HG02852 (cell line): ENCODE data around the gene GID8.

Experiments used
- ATAC-seq: cut with Tn5 transposase; IDR thresholded peaks from one replicate; pipeline ENCODE4 v1.9.1; 2021; ENCODE audit warnings: mild to moderate bottlenecking, moderate library complexity; ENCODE audit not compliant: unreplicated experiment

The GID8 gene

DNA sequence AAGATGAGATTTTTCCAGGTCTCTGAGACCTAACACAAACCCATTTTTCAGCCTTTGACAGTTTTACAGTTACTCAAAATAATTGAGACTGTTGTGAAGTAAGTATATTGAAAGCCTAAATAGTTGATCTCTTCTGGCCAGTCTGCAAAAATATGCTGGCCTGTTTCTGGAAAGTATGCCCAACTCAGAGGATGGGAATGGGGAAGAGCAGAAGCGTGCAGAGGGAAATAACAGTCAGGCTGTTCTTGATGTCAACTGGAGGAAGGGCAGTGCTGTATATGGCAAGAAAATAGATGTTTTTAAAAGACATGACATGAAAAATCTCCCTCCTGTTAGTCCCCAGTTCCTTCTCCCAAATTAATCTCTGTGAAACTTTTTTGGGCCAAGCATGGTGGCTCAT, 3.8 kb downstream of the GID8 start:
- ATAC-seq, result no peak

DNA sequence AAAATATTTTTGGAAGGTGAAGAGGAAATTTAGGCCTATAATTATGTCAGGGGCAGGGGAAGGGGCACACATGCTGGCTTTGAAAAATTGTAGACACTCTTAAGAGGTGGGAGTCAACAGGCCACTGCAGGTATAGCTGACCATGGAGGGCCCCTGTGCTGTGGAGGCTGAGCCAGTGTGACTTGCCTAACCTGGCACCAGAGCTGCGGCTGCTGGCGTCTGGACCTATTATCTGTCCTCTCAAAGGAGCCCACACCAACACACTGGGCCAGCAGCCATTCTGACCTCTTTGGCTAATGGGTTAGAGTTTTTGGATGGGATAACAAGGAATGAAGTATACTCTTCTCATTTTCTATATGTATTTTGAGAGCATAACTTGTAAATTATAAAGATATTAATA, 4.5 kb downstream of the GID8 start:
- ATAC-seq, result no peak

DNA sequence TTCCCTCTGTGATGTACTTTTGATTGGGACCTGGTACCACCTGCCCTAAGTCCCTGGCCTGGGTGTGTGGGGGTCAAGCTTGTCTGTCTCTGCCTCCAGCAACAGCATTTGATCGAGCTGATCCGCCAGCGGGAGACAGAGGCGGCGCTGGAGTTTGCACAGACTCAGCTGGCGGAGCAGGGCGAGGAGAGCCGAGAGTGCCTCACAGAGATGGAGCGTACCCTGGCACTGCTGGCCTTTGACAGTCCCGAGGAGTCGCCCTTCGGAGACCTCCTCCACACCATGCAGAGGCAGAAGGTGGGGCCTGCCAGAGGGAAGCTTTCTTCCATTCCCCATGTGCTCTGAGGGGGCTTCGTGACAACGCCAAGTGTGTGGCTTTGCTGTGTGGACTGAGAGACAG, 5.4 kb downstream of the GID8 start:
- ATAC-seq, result no peak

DNA sequence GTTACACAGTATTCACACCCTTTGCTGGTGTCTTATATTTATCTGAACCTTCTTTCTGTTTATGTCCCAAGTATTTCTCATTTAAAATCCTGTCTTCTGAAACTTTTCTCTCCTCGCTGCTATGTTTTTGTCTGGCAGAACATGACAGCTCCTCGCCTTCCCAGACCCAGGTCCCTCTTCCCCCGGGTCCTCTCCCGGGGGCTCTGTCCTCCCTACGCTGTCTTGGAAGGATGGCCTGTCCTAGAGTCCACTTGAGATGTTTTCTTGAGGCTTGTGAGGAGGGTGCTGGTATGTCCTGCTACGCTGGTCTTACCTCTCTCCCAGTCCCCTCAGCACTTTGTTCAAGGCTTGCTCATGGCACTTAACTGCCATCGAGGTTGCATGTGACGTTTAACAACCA, 6.2 kb downstream of the GID8 start:
- no peak for ATAC-seq

DNA sequence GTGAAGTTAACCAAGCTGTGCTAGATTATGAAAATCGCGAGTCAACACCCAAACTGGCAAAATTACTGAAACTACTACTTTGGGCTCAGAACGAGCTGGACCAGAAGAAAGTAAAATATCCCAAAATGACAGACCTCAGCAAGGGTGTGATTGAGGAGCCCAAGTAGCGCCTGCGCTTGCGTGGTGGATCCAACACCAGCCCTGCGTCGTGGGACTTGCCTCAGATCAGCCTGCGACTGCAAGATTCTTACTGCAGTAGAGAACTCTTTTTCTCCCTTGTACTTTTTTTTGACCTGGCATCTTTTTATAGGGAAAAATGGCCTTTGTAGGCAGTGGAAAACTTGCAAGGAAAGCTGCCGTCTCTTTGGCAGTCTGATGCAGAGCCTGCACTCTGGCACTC, 6.8 kb downstream of the GID8 start:
- no peak for ATAC-seq

DNA sequence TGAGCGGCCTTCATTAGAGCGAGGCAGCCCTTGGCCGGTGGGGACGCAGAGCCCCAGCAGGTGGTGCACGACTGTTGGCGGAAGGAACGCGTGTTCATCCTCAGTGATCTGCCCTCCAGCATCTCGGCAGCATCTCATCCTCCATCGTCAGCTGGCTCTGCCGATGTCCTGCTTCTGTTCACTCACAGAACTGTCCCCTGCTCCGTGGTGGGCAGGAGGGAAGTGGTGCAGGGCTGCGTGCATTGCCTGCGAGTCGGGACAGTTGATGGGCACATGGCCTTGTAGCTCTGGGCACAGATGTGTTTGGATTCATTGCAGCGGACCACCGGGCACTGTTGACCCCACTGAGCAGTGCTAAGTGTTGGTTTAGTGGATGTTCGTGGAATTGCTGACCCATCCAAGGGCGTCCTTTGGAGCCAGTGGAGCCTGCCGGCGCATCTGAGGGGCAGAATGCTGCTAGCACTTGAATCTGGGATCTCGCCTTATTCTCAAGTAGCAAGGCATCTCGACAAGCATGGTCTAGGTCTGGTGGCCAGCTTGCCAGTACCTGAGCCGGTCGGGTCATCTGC, 7.9 kb downstream of the GID8 start:
- no peak for ATAC-seq

DNA sequence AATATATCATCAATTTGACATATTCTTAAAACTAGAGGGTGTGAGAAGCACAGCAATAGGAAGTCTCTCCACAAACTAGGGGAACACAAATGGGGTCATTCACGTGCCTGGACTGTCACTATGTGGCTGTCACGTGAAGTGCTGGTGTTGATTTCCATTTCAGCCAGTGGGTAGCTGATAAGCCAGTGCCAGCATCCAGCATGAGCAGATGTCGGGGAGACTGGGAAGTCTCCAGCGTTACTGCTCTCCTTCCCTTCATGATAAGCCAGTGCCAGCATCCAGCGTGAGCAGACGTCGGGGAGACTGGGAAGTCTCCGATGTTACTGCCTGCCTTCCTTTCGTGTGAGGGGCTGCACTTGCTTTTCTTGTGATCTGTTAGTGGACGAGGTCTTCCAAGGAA, 9.0 kb downstream of the GID8 start:
- no peak for ATAC-seq

DNA sequence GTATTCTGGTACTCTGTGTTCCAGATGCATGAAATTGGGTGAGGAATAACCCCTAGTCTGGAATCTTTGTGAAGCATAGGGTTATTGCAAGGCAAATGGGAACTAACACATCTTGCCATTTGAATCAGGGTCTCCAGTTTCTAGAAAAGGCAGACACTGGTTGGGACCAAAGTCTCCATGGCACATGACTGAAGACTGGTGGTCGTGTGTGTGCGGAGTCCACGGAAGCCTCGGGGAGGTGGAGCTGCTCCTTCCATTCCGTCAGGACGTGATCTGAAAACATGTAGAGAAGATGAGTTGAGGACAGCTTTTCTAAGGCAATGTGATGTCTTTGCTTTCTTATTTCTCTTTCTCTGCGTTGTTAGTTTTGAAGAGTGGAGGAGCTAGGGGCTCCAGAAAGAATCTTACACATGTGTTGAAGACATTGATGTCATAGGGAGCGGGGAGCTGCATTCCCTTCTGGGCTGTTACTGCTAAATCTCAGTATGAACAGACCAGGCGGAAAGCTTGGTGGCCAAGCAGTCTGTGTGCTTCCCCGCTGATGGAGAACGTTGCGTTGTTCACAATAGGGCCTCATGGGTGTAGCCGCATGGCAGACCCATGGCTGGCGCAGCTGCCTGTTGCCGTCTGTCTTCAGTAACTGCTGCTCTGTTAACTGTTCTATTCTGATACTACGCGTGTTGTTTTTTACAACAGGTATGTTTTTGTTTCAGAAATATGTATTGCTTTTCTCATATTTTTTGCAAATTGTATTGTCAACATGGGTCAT, 9.8 kb downstream of the GID8 start:
- no peak for ATAC-seq

DNA sequence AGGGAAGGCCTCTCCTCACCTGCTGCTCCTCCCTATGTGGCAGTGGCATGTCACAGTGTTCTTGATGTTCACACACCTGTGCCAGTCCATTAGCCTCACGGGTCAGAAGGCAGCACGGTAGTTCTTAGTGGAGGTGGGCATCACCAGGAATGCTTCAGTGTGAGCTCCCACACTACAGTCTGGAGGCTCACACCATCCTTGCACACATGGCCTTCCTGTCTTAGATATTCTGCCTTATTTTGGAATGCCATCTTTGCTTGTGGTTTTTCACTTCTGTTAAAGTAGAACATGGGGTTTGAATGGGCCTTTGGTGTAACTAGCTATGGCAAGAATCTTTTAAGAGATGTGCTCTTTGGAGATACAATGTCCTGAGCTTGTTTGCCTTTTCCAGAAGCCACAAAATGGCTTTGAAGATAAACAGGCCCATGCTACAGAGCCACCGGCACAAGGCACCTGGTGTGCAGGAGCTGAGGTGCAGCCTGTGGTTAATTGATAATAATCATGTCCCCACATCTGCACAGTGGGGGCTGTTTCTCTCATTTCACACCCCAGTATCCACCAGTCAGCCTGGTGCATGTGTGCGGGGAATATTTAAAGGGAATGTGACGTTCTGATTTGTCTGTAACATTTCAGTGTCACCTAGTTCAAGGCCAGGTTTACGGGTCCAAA, 11.3 kb downstream of the GID8 start:
- ATAC-seq, result no peak

DNA sequence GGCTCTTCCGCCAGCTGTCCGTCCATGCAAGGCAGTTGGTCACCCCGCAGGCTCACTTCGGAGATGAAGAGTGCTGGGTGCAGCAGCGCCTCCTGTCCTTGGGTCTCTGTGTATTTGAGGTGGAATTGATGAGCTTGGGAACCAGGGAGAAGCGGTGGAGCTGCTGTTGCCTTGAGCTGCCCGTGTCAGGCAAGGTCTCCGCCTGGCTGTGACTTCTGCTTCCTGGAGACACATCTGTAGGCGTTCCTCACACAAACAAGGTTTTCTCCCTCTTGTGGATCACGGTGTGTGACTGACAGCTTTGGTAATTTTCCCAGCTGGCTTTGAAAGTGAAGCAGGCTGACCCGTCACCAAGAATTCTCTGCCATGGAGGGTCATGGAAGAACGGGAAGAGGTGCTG, 12.0 kb downstream of the GID8 start:
- no peak for ATAC-seq

DNA sequence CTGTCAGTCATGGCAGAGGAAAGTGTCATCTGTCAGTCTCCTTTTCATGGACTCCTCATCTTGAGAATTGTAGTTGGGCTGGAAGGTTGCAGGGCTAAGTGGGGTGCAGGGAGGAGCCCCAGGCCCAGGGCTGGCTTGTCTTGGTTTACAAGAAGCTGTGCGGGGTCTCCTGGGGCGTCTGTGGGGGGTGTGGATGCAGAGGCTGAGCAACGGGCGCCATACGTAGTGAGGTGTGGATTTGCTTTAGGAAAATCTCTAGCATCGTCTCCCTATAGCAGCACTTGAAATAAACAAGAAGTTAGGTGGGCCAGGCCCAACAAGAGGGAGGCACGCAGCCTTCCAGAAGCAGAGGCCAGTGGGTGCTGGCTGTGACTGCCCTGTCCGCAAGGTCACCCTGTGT, 12.8 kb downstream of the GID8 start:
- no peak for ATAC-seq

DNA sequence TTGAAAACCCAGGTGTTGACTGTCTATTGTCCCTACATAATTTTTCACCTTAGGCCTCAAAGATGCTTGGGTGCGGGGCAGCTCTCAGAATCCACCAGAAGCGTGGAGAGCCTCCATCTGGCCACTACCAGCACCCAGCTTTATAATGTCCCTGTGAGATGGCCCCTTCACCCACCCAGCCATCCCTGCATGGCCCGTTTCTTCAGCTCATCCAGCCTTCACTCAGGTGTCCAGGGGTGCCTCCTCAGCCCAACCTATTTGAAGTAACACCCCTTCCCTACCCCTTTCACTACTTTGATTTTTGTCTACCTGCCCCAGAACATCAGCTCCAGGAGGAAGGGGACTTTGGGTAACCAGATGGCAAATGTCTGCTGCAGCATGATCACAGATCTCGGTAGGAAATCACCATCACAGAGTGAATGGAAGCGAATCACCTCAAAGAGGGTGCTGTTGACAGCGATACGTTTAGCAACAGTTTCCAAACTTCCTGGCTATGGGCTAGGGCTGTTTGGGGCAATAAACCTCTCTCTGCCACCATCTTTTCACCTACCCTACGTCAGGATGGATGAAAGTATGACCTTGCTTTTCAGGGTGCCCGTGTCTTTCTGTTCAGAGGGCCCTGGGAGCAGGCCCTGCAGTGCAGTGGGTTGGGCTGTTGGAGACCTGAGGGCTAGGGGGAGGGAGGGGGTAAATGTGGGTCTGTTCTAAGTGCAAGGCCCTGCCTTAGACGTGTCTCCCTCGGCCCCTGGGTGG, 13.4 kb downstream of the GID8 start:
- ATAC-seq, result no peak

DNA sequence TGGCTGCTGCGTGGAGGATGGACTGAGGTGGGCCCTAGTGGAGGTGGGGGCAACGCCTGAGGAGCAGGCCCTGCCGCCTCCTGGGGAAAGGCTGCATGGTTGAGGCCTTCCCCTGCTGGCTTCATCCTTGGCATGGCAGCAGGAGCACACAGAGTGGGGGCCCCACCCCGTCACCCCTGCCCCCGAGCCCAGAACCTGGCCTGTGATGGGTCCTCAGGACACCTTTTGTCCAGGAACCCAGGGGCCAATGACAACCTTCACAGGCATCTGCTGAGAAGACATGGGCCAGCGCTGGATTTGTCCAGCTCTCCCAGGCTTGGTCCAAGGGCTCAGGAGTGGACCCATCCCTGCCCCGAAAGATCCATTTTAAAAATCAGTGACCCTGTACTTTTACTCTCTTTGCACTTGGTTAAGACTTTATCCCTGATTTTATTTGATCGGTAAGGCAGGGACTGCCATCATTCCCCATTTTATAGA, 14.0 kb downstream of the GID8 start:
- no peak for ATAC-seq

DNA sequence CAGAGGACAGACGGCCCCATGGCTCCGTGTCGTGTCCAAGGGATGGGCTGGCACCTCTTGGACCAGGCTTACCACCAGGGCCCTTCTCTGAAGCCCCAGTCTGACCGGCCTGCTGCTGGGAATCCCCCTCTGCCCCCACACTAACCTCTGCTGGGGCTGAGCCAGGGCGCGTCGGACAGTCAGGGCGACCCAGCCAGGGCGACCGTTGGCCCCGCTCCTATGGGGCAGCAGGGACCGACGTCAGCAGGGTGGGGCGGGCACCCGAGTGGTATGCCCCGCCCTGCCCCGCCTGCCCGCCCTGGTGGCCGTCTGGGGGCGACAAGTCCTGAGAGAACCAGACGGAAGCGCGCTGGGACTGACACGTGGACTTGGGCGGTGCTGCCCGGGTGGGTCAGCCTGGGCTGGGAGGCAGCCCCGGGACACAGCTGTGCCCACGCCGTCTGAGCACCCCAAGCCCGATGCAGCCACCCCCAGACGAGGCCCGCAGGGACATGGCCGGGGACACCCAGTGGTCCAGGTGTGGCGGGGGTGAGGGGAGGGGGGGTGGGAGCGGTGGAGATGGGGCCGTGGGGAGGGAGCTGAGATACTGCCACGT, 14.5 kb downstream of the GID8 start, which contains the start of gene SLC17A9:
Gene SLC17A9, plus strand, starts transcription at position 337 of the 595 bp plus-strand sequence. Its CDS starts 122 bp downstream, at position 459.
- ATAC-seq, result peak; percentile 21

DNA sequence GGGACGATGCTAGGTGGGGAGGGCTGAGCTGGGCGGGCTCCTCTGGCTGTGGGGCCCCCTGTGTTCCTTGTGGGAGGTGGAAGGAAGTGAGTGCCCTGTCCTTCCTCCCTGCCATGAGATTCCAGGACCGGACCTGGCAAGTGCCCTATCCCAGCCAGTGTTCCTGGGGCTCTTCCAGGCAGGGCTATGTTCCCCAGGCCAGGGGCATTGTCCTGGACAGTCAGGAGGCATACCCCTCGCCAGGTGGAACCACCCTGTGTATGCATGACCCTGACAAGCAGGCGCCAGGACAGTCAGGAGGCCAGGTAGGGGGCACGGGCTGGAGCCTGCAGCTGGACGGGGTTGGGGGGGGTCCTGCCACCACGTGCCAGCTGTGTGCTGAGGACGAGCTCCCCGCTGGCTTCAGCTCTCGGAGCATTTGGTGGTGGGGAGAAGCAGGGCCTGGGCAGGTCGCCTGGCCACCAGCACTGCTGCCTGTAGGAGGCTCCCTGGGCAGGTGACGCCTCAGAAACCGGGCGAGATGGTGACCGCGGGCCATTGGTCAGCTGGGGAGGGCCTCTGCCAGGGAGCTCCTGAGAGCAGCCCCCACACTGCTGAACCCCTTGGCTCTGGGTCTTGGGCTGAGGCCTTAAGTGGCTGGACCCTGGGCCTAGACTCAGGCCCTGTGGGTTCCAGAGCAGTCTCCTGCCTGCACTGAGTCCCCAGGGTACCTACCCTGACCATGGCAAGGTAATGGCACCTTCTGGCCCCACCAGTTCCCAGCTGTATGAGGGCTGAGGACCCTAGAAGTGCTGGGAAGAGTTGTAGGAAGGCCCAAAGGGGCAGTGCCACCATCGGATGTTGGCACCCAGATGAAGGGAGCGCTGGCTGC, 15.3 kb downstream of the GID8 start:
- no peak for ATAC-seq

DNA sequence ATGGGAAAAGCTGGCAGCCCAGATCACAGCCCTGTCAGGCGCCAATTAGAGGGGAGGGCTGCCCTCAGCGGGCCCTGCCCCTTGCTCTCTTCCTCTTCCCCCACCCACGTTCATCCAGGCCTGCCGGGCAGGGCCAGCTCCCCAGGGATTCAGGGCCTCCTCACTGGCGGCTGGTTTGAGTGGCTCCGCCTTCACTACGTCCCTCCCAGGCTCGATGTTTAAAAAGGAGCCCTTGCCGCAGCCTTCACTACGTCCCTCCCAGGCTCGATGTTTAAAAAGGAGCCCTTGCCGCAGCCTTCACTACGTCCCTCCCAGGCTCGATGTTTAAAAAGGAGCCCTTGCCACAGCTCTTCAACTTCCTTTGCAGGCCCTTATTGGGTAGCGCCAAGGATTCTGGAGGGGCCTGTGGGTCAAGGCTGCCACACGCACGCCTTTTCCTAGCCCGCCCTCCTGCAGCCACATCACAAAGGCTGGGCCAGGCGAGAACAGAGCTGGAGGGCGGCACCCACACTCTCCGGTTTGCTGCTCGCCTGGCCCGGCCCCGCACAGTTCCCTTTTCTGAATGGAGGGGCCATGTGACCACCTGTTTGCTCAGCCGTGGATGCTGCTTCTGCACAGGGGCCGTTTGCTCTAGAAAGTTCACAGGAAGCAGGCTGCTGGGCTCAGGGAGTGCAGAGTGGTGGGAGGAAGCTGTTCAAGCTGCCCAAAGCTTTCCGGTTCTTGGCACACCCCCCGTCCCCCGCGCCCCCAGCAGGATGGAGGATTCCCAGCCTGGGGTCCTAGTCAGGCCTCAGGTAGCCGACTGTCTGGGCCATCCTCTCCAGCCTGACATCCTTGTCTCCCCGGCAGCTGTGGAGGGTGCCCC, 16.1 kb downstream of the GID8 start:
- peak; percentile 83 for ATAC-seq

DNA sequence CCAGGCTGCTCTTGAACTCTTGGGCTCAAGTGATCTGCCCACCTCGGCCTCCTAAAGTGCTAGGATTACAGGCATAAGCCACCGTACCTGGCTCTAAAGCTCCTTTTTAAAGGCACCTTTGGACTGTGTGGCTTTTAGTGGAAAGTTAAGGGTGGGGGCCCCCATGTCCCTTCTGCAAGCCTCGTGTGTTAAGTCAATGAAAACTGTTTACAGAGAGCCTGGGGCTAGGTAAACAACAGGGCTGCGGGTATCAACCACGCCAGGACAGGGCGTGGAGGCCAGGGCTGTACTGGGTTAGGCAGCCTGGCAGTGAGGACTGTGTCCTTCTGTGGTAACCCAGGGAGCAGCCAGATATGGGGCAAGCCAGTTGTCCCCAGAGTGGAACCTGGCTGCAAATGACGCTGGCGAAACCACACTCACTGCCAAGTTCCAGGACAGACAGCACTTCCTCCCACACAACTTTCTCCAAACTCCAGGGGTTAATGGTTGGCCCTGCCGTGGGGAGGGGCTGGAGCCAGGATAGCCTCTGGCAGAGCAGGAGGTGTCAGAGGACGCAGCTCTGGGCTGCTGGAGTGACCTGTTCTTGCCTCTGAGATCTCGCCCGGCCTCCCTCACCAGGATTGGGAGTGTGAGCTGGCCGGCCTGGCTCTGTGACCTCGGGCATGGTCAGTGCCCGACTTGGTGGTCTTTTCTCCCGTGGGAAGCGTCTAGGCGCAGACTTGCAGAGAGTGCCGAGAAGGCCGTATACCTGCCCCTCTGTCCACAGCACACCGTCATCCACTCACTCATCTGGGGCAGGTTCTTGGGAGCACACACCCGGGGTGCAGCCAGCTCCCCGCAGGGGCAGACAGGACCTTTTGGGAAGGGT, 17.8 kb downstream of the GID8 start:
- no peak for ATAC-seq
